Peyer's patch (tissue), 4 donors: Measurements from ENCODE around the gene HOXA6. TPM values are rescaled to one million over a fixed set of nuclear protein-coding genes. Genes with fewer than 3 reads are reported as not detected.

Experiments
- DNase-seq, 3 donors: peaks; one replicate each; pipeline ENCODE4 v3.0.0-alpha.2; 2017 to 2019
- H3K27ac ChIP-seq, 4 donors: fragments of 200-600 bp; sonication (generic); one replicate each; pipeline ENCODE4 v1.5.1; 2016 to 2019
- H3K27me3 ChIP-seq, 2 donors: fragments of 200-600 bp; sonication (generic); one replicate each; pipeline ENCODE4 v1.5.1; 2019
- H3K36me3 ChIP-seq, 3 donors: fragments of 200-600 bp; sonication (generic); one replicate each; pipeline ENCODE4 v1.5.1; 2016 to 2019
- H3K4me1 ChIP-seq, 4 donors: fragments of 200-600 bp; sonication (generic); one replicate each; pipeline ENCODE4 v1.5.1; 2016 to 2019
- H3K4me3 ChIP-seq, 4 donors: fragments of 200-600 bp; sonication (generic); 1 replicate in 3 of 4; 2 replicates in 1 of 4; pipeline ENCODE4 v1.5.1; 2016 to 2019; ENCODE audit warnings: mild to moderate bottlenecking in 1 of 4
- H3K9me3 ChIP-seq, 4 donors: fragments of 200-600 bp; sonication (generic); one replicate each; pipeline ENCODE4 v1.5.1; 2016 to 2019; ENCODE audit warnings: mild to moderate bottlenecking in 1 of 4
- CTCF ChIP-seq, 6 experiments: fragments of 450-650 bp in 4 of 6; fragments of 200-600 bp in 2 of 6; sonication (generic) in 1 of 6; IDR thresholded peaks; one replicate each; pipeline ENCODE4 v1.5.1; 2017 to 2019; ENCODE audit warnings: antibody characterized with exemption in 6 of 6, mild to moderate bottlenecking in 3 of 6, moderate library complexity in 1 of 6
- POLR2A ChIP-seq, 2 donors: fragments of 450-650 bp; IDR thresholded peaks; one replicate each; pipeline ENCODE4 v1.5.1; 2017; ENCODE audit warnings: antibody characterized with exemption in 2 of 2, mild to moderate bottlenecking in 2 of 2, moderate library complexity in 2 of 2
- total RNA-seq, 4 donors: library from RNA; depleted of rRNA; stranded (reverse); fragments of >200 nt; gene quantifications; one replicate each; pipeline ENCODE4 v1.1.0, GENCODE V29; 2016

HOXA6 gene
- total RNA-seq, 4 donors from 2014 or later, result 18.7 to 45.0 (median 30.7) TPM

- DNase-seq, result peak; percentile 27 to 88 (median 84)
- no peaks in the 10 kb centered on the region for H3K27me3 ChIP-seq
- peaks cover 0 to 9% (median 0%) of the 10 kb centered on the region in 3 donors for H3K36me3 ChIP-seq
- peak within 1 kb of the TSS; percentile 73 to 96 (median 84) for H3K27ac ChIP-seq
- H3K4me1 ChIP-seq, result peaks cover 0 to 36% (median 5%) of the 10 kb centered on the region in 4 donors
- peak within 1 kb of the TSS; percentile 40 to 75 (median 60) for H3K4me3 ChIP-seq
- TF ChIP-seq POLR2A (IDR thresholded peaks at IDR 0.05) (peak; percentile 56 to 82), CTCF (IDR thresholded peaks at IDR 0.05) (peak; percentile 11 to 91 (median 73))
- H3K9me3 ChIP-seq, result no peaks in the 10 kb centered on the region
Observed at GRCh38 chr7:27143023-27143949, 4.3 kb downstream of the HOXA6 start, which contains the start of gene HOXA5. Gene HOXA5, minus strand, starts transcription at chr7:27143681. Its CDS starts 74 bp downstream, at chr7:27143607.

- Histone ChIP-seq H3K27me3 (no peaks in the 10 kb centered on the region), H3K36me3 (peaks cover 0 to 9% (median 0%) of the 10 kb centered on the region in 3 donors), H3K4me3 (peak overlapping the region; percentile 40 to 75 (median 60)), H3K27ac (peak overlapping the region; percentile 73 to 96 (median 84)), H3K4me1 (peaks cover 0 to 37% (median 1%) of the 10 kb centered on the region in 4 donors), H3K9me3 (no peaks in the 10 kb centered on the region)
- TF ChIP-seq POLR2A (IDR thresholded peaks at IDR 0.05) (no peak), CTCF (IDR thresholded peaks at IDR 0.05) (no peak)
- peak in 2 of 3 donors; percentile 12 to 66 for DNase-seq
Observed at GRCh38 chr7:27142580-27143022, 5.0 kb downstream of the HOXA6 start.

GRCh38 chr7:27141923-27142579 is 5.5 kb downstream of the HOXA6 start:
- TF ChIP-seq POLR2A (IDR thresholded peaks at IDR 0.05), result no peak
- peak in 3 of 6 experiments; percentile 11 to 17 (median 15) for TF ChIP-seq CTCF (IDR thresholded peaks at IDR 0.05)
- H3K27me3 ChIP-seq, result no peaks in the 10 kb centered on the region
- peaks cover 0 to 9% (median 0%) of the 10 kb centered on the region in 3 donors for H3K36me3 ChIP-seq
- peak overlapping the region; percentile 73 to 96 (median 84) for H3K27ac ChIP-seq
- H3K4me1 ChIP-seq, result peaks cover 0 to 40% (median 0%) of the 10 kb centered on the region in 4 donors
- peak; percentile 8 to 59 (median 54) for DNase-seq
- H3K4me3 ChIP-seq, result peak overlapping the region; percentile 40 to 75 (median 60)
- H3K9me3 ChIP-seq, result no peaks in the 10 kb centered on the region

GRCh38 chr7:27141137-27141922 is 6.2 kb downstream of the HOXA6 start:
- Histone ChIP-seq H3K9me3 (no peaks in the 10 kb centered on the region), H3K4me3 (peak overlapping the region in 3 of 4 donors; percentile 50 to 75 (median 70)), H3K4me1 (peaks cover 0 to 38% (median 2%) of the 10 kb centered on the region in 4 donors), H3K36me3 (peaks cover 0 to 9% (median 0%) of the 10 kb centered on the region in 3 donors), H3K27ac (peak overlapping the region; percentile 73 to 96 (median 84)), H3K27me3 (no peaks in the 10 kb centered on the region)
- TF ChIP-seq POLR2A (IDR thresholded peaks at IDR 0.05), result no peak
- no peak for TF ChIP-seq CTCF (IDR thresholded peaks at IDR 0.05)
- DNase-seq, result peak in 1 of 3 donors; percentile 11
